Measurements from ENCODE around the gene RPS16.
A peak's percentile ranks its signal among the peaks of the same experiment; 100 is the strongest.
"Not testable (repeated sequence)": the region's sequence is repeated elsewhere in the genome, so short reads cannot be mapped to it uniquely, and the experiment has no call there.

RPS16 gene

DNA sequence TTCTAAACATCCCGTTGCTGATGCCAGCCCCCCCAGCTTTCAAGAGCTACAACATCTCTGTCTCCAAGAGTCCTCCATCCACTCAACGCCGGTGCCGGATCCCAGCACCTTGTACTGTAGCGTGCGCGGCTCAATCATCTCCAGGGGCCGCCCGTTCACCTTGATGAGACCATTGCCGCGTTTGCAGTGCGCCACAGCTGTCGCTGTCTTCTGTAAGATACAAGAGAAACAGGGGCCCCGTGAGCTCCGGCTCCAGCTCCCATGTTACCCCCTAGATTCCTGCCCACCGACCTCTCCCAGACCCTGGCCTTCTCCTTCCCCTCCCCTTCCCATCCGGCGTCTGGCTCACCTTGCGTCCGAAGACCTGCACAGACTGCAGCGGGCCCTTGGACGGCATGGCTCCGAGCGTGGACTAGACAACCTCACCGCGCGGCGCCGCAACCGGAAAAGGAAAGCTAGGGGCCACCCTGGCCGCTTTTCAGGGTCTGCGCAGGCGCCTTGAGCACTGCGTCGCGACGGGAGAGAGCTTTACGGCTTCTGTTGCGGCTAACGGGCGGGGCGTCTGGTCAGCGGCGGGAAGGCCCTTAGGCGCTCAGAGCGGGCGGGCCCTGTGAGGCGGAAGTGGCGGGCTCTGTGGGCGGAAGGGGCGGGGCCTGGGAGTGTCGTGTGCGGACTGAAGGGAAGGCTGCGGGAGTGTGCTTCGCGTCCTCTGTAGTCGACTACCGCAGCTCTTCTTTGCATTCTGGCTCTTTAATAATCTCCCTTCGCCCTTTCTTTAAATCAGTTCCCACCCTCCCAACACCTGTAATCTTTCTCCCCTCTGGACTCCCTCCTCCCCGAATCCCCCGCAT, at the start of gene RPS16:
RPS16 (minus strand) TSS at position 451 of the 851 bp plus-strand sequence; CDS start at position 397, 54 bp downstream.
- peak; percentile 99 for DNase-seq

DNA sequence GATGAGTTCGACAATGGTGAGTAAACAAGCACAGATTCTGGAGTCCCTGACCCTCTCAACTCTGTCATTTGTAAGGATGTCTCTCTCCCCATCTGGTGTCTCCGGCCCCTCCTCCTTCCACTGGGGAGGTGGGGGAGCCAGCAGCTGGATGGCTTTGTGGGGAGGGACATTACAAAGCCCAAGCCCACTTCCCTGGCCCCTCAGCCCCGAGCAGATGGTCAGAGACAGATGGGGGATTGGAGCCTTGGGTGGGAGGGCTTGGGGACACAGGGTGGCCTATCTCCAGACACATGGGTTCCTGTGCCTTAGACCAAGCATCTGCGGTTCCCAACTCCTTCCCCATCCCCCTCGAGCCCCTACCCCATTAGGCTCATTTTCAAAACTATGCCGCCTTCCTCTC, 47.4 kb upstream of the RPS16 start:
- DNase-seq: no peak

DNA sequence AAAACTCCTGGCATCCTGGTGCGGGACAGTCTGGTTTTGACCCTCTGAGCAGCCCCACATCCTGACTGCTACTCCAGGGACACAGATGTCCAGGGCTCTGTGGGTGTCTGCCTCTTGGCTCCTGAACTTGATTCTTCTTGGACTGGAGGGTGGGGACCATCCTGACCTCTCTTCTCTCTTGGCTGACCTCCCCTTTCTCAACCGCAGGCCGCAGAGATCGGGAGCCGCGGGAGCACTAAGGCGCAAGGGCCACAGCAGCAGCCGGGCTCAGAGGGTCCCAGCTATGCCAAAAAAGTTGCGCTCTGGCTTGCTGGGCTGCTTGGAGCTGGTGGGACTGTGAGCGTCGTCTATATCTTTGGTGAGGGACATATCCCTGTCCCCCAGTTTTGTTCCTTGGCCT, 45.9 kb upstream of the RPS16 start:
- DNase-seq: no peak

DNA sequence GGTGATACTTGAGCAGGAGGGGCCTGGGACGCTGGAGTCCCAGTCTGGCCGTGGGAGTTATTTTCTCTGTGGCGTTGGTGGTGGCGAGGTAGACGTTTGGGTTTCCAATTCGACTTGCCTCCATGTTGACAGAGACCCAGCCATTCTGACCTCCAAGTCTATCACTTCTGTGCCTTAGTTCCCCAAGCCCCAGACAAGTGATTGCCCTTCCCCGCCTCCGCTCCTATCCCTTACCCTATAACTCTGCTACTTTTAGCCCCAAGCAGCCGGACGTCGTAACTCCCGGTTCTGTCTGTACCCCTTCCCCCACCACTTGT, 45.4 kb upstream of the RPS16 start:
- no peak for DNase-seq

DNA sequence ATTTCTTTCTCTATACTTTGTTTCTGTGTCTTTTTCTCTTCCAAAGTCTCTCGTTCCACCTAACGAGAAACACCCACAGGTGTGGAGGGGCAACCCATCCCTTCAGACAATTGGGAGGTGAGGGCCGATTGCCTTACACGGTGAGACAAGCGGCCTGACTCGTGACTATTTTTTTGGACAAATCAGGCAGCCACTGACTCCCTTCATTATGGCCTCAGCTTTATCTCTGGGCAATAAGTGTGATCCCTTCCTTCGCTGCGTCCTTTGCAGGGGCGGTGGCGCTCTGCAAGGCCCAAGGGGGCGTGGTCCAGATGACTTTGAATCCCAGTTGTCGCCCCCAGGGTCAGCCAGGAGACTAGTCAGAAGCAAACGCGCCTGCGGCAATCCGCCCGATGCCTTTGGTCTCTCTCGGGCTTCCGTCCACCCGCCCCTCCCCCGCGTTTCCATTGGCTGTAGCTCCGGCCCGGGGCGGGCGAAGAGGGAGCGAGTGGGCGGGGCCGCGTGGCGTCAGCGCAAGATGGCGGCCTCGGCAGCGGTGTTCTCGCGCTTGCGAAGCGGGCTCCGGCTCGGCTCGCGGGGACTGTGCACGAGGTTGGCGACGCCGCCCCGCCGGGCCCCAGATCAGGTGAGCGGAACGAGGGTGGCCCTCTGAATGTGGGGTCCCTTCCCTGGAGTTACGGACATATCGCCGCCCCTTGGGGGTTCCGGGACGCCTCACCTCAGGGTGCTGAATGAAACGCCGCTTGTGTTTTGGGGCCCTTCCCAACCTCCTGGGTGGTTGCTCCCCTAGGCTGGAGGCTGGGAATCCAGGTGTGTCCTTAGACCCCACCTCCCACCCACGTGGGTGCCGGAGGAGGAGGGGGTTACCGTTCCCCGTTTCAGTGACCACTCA, 44.8 kb upstream of the RPS16 start, which contains the start of gene TIMM50:
TIMM50 (plus strand) TSS at position 502 of the 892 bp plus-strand sequence; CDS start at position 518, 16 bp downstream.
- DNase-seq: peak; percentile 97

DNA sequence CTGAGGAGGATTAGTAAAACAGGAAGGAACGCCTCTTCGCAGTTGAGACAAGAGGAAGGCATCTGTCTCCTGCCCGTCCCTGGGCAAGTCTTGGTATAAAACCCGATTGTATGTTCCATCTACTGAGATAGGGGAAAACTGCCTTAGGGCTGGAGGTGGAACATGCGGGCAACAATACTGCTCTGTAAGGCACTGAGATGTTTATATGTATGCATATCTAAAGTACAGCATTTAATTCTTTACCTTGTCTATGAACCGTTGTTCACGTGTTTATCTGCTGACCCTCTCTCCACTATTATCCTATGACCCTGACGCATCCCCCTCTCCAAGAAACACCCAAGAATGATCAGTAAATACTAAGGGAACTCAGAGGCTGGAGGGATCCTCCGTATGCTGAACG, 44.2 kb upstream of the RPS16 start:
- DNase-seq: no peak

DNA sequence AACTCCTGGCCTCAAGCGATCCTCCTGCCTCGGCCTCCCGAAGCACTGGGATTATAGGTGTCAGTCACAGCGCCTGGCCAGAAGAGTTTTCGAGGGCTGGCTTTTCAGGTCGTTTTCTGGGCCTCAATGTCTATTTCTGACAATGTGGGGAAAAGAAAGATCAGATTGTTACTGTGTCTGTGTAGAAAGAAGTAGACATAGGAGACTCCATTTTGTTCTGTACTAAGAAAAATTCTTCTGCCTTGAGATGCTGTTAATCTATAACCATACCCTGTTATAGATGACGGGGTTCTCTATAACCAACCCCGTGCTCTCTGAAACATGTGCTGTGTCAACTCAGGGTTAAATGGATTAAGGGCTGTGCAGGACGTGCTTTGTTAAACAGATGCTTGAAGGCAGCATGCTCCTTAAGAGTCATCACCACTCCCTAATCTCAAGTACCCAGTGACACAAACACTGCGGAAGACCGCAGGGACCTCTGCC, 43.6 kb upstream of the RPS16 start:
- DNase-seq: not testable (repeated sequence)

DNA sequence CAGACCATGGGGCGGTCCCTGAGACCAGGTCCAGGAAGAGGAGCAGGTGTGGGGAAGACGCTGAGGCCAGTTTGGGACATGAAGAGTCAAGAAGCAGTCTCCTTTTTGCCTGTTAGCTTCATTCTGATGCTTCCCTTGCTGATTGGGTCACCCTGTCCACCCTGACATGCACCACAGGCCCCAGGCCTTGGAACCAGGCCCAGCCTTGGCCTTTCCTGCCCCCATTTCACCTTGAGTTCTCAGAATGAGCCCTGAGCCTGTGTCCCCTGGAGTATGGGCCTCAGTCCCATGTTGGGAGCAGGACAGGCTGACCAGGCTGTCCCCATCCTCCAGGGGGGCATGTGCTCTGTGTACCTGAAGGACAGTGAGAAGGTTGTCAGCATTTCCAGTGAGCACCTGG, 40.0 kb upstream of the RPS16 start:
- no peak for DNase-seq

DNA sequence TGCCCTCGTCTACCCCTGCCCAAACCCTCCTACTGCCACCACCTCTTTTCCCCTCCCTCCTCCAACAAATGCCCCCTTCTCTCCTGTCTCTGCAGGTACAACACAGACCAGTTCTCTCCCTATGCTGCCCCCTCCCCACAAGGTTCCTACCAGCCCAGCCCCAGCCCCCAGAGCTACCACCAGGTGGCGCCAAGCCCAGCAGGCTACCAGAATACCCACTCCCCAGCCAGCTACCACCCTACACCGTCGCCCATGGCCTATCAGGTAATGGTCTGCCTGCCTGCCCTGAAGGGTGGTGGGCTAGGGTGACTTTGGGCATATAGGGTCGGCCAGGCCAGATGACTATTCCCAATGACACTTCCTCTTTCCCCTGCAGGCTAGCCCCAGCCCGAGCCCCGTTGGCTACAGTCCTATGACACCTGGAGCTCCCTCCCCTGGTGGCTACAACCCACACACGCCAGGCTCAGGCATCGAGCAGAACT, 38.4 kb upstream of the RPS16 start:
- DNase-seq: peak; percentile 13

DNA sequence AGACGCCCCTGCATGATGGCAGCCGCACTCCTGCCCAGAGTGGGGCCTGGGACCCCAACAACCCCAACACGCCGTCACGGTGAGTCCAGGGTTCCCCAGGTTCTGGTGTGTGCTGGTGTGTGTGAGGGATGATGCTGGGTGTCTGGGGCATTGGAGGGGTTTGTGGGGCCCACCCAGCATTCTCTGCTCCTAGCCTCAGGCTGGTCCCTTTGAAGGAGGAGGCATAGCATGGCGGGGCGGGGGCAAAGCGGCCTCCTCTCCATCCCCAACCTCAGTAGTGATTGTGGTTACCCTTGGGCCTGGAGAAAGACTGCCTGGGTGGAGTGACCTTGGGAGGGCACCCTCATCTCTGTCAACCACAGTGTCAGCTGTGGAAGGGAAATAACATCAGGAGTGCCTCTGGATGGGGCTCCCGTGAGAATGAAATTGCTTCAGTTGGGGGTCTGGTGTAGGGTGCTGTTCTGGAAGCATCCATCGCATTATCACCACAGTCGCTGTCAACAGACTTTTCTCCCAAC, 37.8 kb upstream of the RPS16 start:
- no peak for DNase-seq

DNA sequence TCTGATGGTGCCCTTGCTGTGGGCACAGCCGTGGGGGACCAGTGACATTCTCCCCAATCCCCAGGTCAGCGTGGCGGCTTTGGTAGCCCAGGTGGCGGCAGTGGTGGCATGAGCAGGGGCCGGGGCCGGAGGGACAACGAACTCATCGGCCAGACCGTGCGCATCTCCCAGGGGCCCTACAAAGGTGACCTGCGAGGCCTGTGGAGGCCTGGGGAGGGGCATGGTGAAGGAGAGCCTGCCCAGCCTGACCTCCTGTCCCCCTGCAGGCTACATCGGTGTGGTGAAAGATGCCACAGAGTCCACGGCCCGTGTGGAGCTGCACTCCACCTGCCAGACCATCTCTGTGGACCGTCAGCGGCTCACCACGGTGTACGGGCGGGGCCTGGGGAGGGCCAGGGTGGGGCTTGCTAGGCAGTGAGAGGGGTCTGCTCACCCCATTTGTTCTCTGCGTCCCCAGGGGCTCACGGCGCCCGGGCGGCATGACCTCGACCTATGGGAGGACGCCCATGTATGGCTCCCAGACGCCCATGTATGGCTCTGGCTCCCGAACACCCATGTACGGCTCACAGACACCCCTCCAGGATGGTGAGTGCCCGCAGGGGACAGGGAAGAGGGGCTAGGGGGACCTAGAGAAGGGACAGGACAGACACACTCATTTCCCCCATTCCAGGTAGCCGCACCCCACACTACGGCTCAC, 37.1 kb upstream of the RPS16 start:
- no peak for DNase-seq

DNA sequence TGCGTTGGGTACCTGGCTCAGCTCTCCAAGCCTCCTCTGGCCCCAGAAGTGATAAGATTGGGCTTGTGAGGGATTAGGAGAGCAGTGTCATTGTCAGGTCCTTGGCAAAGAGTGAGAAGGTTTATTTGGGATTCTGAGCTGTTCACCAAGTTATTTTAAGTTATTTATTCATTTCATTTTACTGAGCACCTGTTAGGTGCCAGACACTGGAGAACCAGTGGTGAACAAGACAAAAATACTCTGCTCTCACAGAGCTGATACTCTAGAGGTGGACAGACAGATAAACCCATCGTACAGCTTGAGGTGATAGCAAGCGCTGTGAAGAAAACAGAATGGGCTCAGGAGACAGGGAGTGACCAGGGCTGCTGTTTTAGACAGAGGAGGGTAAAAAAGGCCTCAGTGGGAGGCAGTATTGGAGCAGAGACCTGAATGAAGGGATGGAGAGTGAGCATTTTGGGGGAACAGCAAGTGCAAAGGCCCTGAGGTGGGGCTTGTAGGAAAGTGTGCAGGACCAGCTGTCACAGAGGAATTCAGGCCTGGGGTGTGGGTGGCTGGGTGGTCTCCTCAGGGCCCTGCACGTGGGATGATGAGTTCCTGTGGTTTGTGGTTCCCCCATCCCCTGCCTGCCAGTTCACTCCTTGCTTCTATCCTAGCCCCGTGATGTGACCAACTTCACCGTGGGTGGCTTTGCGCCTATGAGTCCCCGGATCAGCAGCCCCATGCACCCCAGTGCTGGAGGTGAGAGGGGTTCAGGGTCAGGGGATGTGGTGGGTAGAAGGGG, 36.2 kb upstream of the RPS16 start:
- DNase-seq: no peak

DNA sequence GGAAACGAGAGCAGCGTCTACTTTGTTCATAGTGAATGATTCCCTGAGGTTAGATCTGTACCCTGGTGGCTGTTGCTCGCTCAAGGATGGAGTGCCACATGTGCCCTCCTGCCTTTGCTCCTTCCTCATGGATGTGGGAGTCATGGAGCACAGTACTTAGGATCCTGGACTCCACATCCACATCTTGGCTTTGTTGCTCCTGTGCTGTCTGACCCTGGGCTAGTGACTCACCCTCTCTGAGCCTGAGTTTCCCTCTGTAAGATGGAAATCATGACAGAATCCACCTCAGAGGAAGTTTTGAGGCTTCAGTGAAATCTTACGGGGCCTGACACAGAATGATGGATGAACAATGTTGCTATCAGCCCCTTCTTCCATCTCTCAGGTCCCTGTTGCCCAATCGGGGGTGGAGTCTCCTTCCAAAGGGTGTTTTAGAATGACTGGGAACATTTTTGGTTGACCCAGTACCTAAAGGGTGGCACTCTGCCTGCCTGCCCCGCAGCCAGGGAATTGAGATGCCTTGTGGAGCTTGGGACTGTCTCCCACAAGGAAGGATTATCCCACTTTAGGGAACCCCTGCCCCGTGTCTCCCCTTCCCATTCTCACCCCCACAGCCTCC, 35.1 kb upstream of the RPS16 start:
- DNase-seq: no peak

DNA sequence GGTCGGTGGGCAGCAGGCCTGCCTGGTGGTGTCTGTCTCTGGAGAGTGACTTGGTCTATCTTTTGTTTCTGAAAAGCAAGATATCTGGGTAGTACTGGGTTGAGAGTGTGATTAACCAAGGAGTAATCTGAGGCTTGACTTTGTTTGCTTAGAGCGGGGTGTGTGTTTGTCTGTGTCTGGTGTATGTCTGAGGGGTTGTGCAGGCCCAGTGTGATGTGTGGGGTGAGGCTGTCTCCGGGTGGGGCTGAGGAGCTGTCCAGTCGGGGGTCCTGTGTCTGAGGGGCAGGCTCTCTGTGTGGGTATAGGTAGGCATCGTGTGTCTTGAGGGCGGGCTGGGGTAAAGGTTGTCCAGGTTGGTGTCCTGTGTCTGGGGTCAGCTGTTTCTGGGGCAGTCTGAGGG, 33.8 kb upstream of the RPS16 start:
- no peak for DNase-seq

DNA sequence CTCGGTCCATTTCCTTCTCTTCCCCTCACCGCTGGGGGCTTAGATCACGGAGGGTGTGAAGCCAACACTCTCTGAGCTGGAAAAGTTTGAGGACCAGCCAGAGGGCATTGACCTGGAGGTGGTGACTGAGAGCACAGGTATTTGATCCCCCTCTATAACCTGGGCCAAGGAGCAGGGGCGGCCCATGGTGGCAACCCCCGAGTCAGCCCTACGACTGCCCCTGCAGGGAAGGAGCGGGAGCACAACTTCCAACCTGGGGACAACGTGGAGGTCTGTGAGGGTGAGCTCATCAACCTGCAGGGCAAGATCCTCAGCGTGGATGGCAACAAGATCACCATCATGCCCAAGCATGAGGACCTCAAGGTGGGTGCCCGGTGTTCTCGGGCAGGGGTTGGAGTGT, 33.3 kb upstream of the RPS16 start:
- no peak for DNase-seq

DNA sequence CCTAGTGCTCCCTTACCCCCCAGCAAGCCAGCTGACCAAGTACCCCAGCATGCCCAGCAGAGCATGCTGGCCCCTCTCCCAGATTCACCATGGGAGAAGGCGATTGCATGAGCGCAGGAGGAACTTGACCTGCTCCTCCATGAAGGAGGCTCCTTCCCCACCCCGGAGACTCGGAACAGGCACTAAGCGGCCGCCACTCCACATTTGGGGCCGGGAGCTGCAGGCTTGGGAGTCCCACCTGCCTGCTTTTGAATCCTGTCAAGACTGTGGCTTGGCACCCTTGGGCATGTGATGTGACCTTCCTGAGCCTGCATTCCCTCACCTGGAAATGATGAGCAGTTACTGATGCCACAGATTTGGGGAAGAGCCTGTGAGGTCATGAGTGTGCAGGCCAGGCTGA, 32.2 kb upstream of the RPS16 start:
- DNase-seq: no peak

DNA sequence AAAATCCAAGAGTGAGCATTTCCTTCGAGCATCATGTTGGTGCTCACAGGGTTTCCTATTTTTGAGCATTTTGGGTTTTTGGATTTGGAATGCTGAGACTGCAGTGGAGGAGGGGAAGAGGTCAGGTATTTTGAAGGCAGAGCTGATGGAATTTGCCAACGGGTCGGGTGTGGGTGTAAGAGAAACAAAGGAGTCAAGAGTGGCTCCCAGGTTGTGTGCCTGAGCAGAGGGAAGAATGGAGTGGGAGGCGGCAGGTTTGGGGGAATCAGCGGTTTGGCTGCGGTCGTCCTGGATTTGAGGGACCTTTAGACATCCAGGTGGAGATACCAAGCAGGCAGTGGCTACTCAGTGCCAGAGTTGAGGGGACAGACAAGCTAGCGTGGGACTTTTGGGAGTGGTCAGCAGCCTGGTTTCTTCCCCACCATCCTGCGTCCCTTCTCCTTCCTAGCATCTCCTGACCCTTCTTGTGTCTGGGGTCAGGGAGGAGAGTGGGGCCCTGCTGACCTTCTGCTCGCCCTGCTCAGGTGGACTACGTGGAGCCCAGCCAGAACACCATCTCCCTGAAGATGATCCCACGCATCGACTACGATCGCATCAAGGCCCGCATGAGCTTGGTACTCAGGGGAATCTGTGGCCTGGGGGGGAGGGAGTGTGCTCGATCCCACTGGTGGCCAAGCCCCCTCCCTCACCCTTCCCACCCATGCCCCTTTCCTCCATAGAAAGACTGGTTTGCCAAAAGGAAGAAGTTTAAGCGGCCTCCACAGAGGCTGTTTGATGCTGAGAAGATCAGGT, 30.4 kb upstream of the RPS16 start:
- no peak for DNase-seq

DNA sequence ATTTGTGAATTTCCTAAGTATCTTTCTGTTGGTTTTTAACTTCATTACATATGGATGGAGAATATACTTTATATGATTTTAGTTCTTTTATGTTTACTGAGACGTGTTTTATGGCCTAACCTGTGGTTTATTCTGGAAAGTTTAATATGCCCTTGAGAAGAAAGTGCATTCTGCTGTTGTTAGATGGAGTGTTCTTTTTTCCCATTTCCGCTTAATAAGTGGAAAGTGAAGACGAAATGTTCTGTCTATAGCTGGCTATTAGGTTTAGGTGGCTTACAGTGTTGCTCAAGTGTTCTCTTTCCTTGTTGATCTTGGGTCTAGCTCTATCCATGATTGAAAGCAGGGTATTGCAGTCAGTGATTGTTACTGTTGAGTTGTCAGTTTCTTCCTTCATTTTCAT, 27.7 kb upstream of the RPS16 start:
- DNase-seq: no peak

DNA sequence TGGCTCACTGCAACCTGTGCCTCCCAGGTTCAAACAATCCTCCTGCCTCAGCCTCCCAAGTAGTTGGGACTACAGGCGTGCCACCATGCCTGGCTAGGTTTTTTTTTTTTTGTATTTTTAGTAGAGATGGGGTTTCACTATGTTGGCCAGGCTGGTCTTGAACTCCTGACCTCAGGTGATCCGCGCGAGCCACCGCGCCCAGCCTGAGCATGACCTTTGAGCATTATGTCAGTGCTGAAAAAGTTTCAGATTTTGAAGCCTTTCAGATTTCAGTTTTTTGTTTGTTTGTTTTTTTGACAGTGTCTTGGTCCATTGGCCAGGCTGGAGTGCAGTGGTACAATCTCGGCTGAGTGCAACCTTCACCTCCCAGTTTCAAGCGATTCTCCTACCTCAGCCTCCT, 15.5 kb upstream of the RPS16 start:
- not testable (repeated sequence) for DNase-seq

DNA sequence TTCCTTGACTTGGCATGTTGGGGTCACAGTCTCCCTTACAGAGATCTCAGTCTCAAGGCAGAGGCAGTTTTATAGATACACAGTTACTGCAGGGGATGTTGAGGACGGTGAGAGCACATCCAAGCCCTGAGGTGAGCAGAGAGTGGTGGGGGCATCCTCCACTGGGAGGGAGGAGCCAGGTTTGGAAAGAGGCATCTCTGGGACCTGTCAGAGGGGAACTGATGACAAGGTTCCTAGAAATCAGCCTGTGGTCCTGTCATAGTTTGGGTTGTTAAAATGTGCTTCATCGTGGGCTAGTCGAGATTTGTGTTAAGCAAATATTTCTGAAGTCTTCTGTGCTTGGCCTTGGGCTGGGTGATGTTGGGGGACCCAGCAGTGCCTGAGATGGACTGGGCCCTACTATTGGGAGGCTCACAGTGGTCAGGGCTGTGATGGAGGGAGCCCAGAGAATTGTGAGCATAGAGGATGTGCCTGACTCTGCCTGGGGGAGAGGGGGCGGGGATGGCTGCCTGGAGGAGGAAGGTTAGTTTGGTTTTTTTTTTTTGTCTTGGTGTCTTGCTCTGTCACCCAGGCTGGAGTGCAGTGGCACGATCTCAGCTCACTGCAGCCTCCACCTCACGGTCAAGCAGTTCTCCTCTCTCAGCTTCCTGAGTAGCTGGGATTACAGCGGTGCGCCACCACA, 13.5 kb upstream of the RPS16 start:
- no peak for DNase-seq
